HG03432 (cell line): Measurements from ENCODE around the gene CD82.

Source experiments
- ATAC-seq: cut with Tn5 transposase; IDR thresholded peaks from one replicate; pipeline ENCODE4 v1.9.1; 2021; ENCODE audit warnings: mild to moderate bottlenecking, moderate library complexity; ENCODE audit not compliant: unreplicated experiment

CD82 gene

GRCh38 chr11:44614281-44614775, 48.9 kb downstream of the CD82 start:
- no peak for ATAC-seq

- ATAC-seq, result no peak
Observed at GRCh38 chr11:44615041-44615755, 49.7 kb downstream of the CD82 start.

- ATAC-seq, result no peak
Observed at GRCh38 chr11:44615913-44616791, 50.7 kb downstream of the CD82 start.

GRCh38 chr11:44617671-44618461, 52.4 kb downstream of the CD82 start:
- no peak for ATAC-seq

- ATAC-seq, result no peak
Observed at GRCh38 chr11:44618561-44619425, 53.3 kb downstream of the CD82 start.

GRCh38 chr11:44620328-44620725, 54.9 kb downstream of the CD82 start:
- ATAC-seq, result no peak

- no peak for ATAC-seq
Observed at GRCh38 chr11:44621140-44621681, 55.7 kb downstream of the CD82 start.

- no peak for ATAC-seq
Observed at GRCh38 chr11:44621784-44622183, 56.3 kb downstream of the CD82 start.

GRCh38 chr11:44622190-44622650, 56.8 kb downstream of the CD82 start:
- no peak for ATAC-seq

GRCh38 chr11:44622721-44623258, 57.3 kb downstream of the CD82 start:
- ATAC-seq, result no peak

GRCh38 chr11:44623341-44623730, 57.9 kb downstream of the CD82 start:
- ATAC-seq, result peak; percentile 30

- no peak for ATAC-seq
Observed at GRCh38 chr11:44623731-44624491, 58.4 kb downstream of the CD82 start.

- no peak for ATAC-seq
Observed at GRCh38 chr11:44624761-44625221, 59.3 kb downstream of the CD82 start.

- no peak for ATAC-seq
Observed at GRCh38 chr11:44625759-44626523, 60.5 kb downstream of the CD82 start.

- no peak for ATAC-seq
Observed at GRCh38 chr11:44626645-44627044, 61.2 kb downstream of the CD82 start.

- ATAC-seq, result no peak
Observed at GRCh38 chr11:44627165-44627789, 61.8 kb downstream of the CD82 start.

GRCh38 chr11:44627911-44628729, 62.7 kb downstream of the CD82 start:
- ATAC-seq, result peak; percentile 88
